Osteoblast (primary cell): ENCODE results near the gene UTS2B. TPM values are rescaled to one million over a fixed set of nuclear protein-coding genes. Genes with fewer than 3 reads are reported as not detected.

Experiments used
- DNase-seq: peaks from one replicate; pipeline ENCODE4 v3.0.0; 2011; ENCODE audit warnings: low spot score, mixed read lengths; ENCODE audit not compliant: insufficient read length; ENCODE audit errors: missing footprints
- H2AFZ ChIP-seq: 2 replicates; pipeline ENCODE4 v1.6.0; 2011; ENCODE audit warnings: mild to moderate bottlenecking, low read length
- H3K27ac ChIP-seq: 2 replicates; pipeline ENCODE4 v1.5.1; 2011; ENCODE audit warnings: mild to moderate bottlenecking, low read depth, low read length, moderate library complexity
- H3K27me3 ChIP-seq: 2 replicates; pipeline ENCODE4 v1.6.0; 2012; ENCODE audit warnings: mild to moderate bottlenecking, control low read depth, inconsistent platforms, low read length, moderate library complexity; ENCODE audit not compliant: insufficient read depth
- H3K36me3 ChIP-seq: 2 replicates; pipeline ENCODE4 v1.5.1; 2011; ENCODE audit warnings: mild to moderate bottlenecking, low read length, control low read depth, moderate library complexity; ENCODE audit not compliant: insufficient read depth
- H3K4me1 ChIP-seq: 2 replicates; pipeline ENCODE4 v1.5.1; 2011; ENCODE audit warnings: mild to moderate bottlenecking, low read length, control low read depth, moderate library complexity; ENCODE audit not compliant: insufficient read depth
- H3K4me2 ChIP-seq: 2 replicates; pipeline ENCODE4 v1.6.0; 2011; ENCODE audit warnings: mild to moderate bottlenecking, low read length; ENCODE audit not compliant: insufficient read depth
- H3K4me3 ChIP-seq: fragments of 200-600 bp; sonication (generic); 3 replicates; pipeline ENCODE4 v1.5.1; 2012; ENCODE audit warnings: mild to moderate bottlenecking, low read length, inconsistent platforms; ENCODE audit not compliant: insufficient read depth
- H3K79me2 ChIP-seq: 2 replicates; pipeline ENCODE4 v1.6.0; 2012; ENCODE audit warnings: mild to moderate bottlenecking, low read length, control low read depth, inconsistent platforms; ENCODE audit not compliant: insufficient read depth
- H3K9me3 ChIP-seq: 2 replicates; pipeline ENCODE4 v1.5.1; 2011; ENCODE audit warnings: low read depth, low read length, control low read depth
- H4K20me1 ChIP-seq: 2 replicates; pipeline ENCODE4 v1.6.0; 2012; ENCODE audit warnings: mild to moderate bottlenecking, low read length, control low read depth; ENCODE audit not compliant: insufficient read depth
- CTCF ChIP-seq: IDR thresholded peaks from 2 replicates; pipeline ENCODE4 v1.5.1; 2011; ENCODE audit warnings: mild to moderate bottlenecking, low read depth, low read length, moderate library complexity; ENCODE audit errors: extremely low read depth
- total RNA-seq: library from RNA; depleted of rRNA; stranded (reverse); fragments of >200 nt; gene quantifications from 2 replicates; pipeline ENCODE4 v1.2.3, GENCODE V29; 2012

UTS2B gene
- total RNA-seq, 1 donor = 1.1 TPM

- no peaks in the 10 kb centered on the region for H3K4me1 ChIP-seq
- no peak overlapping the region for H3K4me3 ChIP-seq
- H3K27me3 ChIP-seq = no peaks in the 10 kb centered on the region
- TF ChIP-seq CTCF = no peak
- no peak for DNase-seq
- no peak overlapping the region for H3K4me2 ChIP-seq
- no peak overlapping the region for H3K27ac ChIP-seq
- no peaks in the 10 kb centered on the region for H4K20me1 ChIP-seq
- H3K79me2 ChIP-seq = no peaks in the 10 kb centered on the region
- no peak overlapping the region for H2AFZ ChIP-seq
- no peaks in the 10 kb centered on the region for H3K9me3 ChIP-seq
- no peaks in the 10 kb centered on the region for H3K36me3 ChIP-seq
Observed at GRCh38 chr3:191320316-191320715, 10.0 kb downstream of the UTS2B start.

- no peak for TF ChIP-seq CTCF
- Histone ChIP-seq H3K9me3 (no peaks in the 10 kb centered on the region), H3K36me3 (no peaks in the 10 kb centered on the region), H3K4me3 (no peak overlapping the region), H3K4me2 (no peak overlapping the region), H3K79me2 (no peaks in the 10 kb centered on the region), H4K20me1 (no peaks in the 10 kb centered on the region), H2AFZ (no peak overlapping the region), H3K27ac (no peak overlapping the region), H3K4me1 (no peaks in the 10 kb centered on the region), H3K27me3 (no peaks in the 10 kb centered on the region)
- DNase-seq = no peak
Observed at GRCh38 chr3:191316876-191317603, 13.3 kb downstream of the UTS2B start.

- no peaks in the 10 kb centered on the region for H3K27me3 ChIP-seq
- H3K36me3 ChIP-seq = no peaks in the 10 kb centered on the region
- no peaks in the 10 kb centered on the region for H4K20me1 ChIP-seq
- H3K4me1 ChIP-seq = no peaks in the 10 kb centered on the region
- no peak overlapping the region for H3K4me3 ChIP-seq
- no peaks in the 10 kb centered on the region for H3K79me2 ChIP-seq
- no peaks in the 10 kb centered on the region for H3K9me3 ChIP-seq
- no peak overlapping the region for H3K27ac ChIP-seq
- H3K4me2 ChIP-seq = no peak overlapping the region
- TF ChIP-seq CTCF = no peak
- DNase-seq = no peak
- H2AFZ ChIP-seq = no peak overlapping the region
Observed at GRCh38 chr3:191314109-191314728, 16.1 kb downstream of the UTS2B start.

GRCh38 chr3:191313296-191313695, 17.0 kb downstream of the UTS2B start:
- no peaks in the 10 kb centered on the region for H3K27me3 ChIP-seq
- no peak overlapping the region for H3K4me3 ChIP-seq
- no peak overlapping the region for H3K27ac ChIP-seq
- no peak overlapping the region for H3K4me2 ChIP-seq
- no peak overlapping the region for H2AFZ ChIP-seq
- H4K20me1 ChIP-seq = no peaks in the 10 kb centered on the region
- H3K9me3 ChIP-seq = no peaks in the 10 kb centered on the region
- TF ChIP-seq CTCF = no peak
- no peaks in the 10 kb centered on the region for H3K79me2 ChIP-seq
- DNase-seq = no peak
- H3K36me3 ChIP-seq = no peaks in the 10 kb centered on the region
- no peaks in the 10 kb centered on the region for H3K4me1 ChIP-seq
